GM19239 (cell line): ENCODE results near the gene TMBIM4.
"Not testable (repeated sequence)": the region's sequence is repeated elsewhere in the genome, so short reads cannot be mapped to it uniquely, and the experiment has no call there.

Experiments
- DNase-seq: peaks from one replicate; pipeline ENCODE4 v3.0.0; 2011; ENCODE audit warnings: low spot score; ENCODE audit not compliant: insufficient read length
- FAIRE-seq: peaks from 2 replicates; lab custom pipeline; 2011; peaks lifted over from hg19 to GRCh38; lab: Jason Lieb, UNC

The TMBIM4 gene, protein sequence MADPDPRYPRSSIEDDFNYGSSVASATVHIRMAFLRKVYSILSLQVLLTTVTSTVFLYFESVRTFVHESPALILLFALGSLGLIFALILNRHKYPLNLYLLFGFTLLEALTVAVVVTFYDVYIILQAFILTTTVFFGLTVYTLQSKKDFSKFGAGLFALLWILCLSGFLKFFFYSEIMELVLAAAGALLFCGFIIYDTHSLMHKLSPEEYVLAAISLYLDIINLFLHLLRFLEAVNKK

DNA sequence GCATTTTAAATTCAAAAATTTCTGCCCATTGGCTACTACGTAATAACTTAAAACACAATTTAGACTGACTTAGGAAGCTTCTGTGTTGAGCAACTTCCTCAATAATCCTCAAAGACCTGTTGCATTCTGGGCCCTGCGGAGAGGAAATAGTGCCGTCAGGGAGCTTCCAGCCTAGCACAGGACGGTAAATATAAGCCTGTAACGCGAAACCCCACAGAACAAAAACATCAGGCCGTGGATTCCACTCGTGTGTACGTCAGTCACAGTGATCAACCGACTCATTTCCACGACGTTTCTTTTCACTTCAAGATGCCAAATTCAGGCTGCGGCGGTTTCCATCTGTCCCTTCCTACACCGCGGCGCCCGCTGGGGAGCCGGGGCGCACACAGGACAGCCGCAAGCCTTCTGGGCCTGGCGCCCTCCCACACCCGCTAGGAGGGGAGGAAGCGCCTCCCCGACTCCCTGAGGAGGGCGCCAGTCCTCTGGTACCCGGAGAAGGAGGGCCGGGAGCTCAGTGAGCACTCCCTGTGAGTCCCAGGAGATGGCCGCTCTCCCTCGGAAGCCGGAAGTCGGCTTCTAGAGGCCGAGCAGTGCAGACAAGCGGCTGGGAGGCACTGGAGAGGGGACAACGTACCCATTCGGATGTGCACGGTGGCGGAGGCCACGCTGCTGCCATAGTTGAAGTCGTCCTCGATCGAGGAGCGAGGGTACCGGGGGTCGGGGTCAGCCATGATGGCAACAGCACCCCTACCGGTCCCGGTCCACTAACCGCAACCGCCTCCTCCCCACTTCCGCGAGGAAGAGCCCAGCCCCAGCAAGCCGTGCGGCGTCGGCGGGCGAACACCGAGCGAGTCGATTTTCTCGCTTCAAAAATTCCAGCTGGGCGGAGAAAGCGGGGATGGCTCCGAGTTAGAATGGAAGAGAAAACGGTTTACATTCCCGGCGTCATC lies at the start of gene TMBIM4:
TMBIM4 (minus strand) TSS at position 776 of the 950 bp plus-strand sequence; CDS start at position 731, 45 bp downstream.
- FAIRE-seq (peak; percentile 95), DNase-seq (peak; percentile 80)

DNA sequence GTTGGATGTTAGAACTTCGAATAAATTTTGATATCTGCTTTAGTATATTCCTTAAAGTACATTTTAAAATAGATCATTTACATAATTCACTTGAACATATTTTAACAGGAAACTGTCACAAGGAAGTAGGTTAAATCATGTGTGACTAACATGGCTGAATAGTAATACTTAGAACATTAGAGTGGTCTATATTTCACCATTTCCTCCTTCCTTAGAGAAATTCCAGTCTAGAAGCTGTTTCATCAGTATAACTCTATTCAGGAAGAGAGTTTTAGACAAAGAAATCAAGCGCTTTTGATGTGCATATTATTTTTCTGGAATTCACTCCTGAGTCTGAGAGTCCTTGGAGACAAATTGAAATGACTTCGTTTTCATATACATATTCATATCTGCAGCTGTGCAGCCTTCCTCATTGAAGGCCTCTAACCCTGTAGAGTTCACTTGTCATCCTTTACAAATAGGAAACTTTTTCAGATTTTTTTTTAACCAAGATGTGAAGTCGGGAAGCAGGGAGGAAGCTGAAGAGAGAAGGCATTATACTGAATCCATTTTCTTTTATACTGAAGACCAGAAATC lies 47.6 kb upstream of the TMBIM4 start:
- FAIRE-seq (no peak), DNase-seq (no peak)

DNA sequence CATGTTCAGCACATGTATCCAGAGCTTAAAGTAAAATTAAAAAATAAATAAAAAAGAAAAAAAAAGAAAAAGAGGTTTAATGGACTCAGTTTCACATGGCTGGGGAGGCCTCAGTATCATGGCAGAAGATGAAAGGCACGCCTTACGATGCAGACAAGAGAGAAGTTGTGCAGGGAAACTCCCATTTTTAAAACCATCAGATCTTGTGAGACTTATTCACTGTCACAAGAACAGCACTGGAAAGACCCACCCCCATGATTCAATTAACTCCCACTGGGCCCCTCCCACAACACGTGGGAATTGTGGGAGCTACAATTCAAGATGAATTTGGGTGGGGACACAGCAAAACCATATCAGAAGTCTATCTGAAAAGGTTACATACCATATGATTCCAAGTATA lies 43.2 kb upstream of the TMBIM4 start:
- not testable (repeated sequence) for DNase-seq, FAIRE-seq

DNA sequence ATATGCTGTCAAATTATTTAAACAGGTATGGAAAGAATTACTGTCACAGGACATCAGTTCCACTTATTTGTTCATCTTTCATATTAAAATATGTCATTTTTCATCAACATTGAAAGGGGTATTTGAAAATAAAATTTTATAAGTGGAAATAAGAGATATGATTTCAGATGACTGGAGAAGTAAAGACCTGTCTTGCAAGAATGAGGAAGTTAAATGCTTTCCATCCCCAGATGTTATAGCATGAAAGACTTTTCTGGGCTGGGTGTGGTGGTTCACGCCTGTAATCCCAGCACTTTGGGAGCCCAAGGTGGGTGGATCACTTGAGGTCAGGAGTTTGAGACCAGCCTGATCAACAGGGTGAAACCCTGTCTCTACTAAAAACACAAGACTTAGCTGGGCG lies 41.8 kb upstream of the TMBIM4 start:
- DNase-seq, FAIRE-seq: not testable (repeated sequence)

DNA sequence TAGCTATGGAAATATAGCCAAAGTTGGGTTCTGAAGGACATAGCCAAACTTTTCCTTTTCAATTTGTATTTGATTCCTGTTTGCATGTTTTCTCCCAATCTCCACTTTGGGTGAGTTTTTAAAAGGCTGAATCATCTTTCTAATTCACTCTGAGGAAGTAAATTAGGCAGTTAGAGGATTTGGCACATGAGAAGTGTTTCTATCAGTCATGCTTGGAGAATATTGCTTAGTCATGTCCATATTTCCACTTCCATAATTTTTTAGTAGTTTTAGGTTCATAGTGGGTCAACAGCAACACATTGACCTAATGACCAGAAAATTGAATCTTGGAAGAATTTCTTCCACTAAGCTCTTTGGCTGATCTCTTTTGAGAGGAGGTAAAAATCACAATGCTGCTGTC lies 41.0 kb upstream of the TMBIM4 start:
- DNase-seq: no peak
- FAIRE-seq: no peak

DNA sequence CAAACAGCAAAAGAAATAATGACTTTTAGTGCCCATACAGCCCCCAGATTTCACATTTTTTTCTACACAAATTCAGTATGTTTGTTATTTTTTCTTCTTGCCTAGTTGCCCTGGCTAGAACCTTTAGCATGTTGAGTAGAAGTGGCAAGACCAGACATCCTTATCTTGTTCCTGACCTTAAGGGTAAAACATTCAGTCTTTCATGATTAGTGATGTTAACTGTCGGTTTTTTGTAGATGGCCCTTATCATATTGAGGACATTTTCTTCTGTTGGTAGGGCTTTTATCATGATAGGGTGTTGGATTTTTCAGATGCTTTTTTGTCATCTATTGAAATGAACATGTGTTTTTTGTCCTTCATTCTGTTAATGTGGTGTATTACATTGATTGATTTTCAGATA lies 36.3 kb upstream of the TMBIM4 start:
- FAIRE-seq: no peak
- DNase-seq: no peak

DNA sequence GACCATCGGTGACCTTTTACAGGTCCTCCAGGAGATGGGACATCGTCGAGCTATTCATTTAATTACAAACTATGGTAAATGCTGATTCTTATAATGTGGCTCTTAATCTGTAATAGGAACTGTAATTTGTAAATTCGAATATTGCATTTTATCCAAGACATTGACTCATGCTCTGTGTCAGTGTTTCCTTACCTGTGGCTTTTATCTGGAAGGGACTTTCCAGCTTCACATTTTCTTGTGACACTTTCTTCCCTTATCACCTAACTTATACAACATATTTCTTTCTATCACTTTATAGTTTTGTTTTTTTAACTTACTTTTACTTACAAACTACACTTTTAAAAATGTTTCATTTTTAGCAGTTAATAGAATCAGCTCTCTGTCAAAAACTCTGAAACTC lies 34.0 kb upstream of the TMBIM4 start:
- DNase-seq: no peak
- FAIRE-seq: no peak

DNA sequence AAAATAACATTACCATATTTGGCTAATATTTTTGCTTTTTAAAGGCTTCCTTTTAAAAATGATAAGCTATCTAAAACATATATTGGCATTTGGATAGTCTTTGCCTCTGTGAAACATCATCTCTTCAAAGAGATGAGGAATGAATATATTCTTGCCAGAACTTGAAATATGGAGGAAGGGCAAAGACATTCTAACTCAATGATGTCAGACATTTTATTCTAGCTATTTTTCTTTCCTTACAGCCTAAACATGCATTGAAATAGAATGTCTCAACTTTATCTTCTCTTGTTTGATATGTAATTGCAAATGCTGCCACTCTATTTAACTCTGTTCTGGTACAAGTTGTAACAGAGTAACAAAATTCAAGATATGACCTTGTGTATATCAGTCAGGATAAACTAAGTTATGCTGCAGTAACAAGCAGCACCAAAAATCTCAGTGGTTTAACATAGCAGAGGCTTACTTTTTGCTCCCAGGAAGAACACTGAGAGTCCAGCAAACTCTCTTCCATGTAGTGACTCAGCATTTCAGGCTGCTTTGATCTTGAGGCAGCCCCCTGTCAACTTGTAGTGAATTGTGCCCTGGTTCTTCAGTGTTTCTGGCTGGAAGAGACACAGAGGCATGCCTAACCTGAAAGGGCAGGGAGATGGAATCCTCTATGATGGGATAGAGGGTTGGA lies 30.2 kb upstream of the TMBIM4 start:
- no peak for DNase-seq
- no peak for FAIRE-seq

DNA sequence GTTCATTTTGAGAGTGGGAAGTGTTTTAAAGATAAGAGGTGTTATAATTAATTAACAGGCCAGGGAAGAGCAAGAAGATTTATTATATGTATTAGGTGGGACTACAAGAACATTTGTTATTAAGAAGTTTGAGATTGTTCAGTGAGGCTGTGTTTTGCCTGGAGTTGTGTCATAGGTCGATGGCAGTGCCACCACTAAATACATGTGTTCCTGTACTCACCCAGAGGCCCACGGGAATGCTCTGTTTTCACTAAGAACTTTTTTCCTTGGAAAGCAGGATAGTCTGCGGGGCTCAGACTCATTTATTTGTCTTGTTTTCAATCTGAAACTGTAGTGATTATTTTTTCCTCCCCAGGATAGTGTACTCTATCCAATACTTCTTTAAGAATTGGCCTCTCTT lies 29.3 kb upstream of the TMBIM4 start:
- FAIRE-seq: no peak

DNA sequence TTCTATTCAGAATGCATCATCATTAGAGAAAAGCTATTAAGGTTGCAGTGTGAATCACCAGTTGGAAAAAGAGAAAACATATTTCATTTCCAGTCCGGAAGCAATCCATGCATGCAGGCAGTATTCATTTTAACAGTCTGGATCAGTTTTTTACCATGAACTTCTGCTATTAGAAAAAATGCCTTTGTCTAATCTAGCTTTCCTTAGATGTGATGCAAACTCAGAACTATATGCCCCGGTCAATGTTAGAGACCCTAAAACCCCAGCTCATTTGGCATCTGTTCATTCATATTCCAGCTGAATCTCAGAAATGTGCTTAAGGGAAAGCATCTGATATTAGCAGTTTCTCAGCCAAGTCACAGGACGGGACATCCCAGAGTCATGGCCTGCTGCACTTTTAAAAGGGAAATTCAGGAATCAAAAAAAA lies 27.7 kb upstream of the TMBIM4 start:
- DNase-seq (no peak), FAIRE-seq (peak; percentile 35)

More for the DNA sequence above, 29.3 kb upstream of the TMBIM4 start:
- DNase-seq: no peak

DNA sequence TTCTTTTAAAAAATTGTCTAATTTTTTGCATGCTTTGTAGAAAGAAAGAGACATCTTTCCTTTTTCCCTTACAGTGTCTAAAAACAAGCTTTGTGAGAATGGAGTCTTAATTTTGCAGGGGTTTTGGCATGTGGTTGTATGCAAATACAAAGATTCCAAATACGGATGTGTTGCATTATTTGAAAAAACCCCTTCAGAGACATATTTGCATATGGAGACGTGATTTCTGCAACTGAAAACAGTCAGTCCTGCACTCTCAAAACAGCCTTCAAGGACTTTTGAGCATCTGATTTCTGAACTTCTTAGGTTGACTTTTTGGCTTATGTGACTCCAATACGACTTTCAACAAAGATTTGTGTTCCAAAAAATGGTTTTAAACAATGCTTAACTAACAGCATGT lies 27.0 kb upstream of the TMBIM4 start:
- FAIRE-seq (peak; percentile 56), DNase-seq (peak; percentile 25)

DNA sequence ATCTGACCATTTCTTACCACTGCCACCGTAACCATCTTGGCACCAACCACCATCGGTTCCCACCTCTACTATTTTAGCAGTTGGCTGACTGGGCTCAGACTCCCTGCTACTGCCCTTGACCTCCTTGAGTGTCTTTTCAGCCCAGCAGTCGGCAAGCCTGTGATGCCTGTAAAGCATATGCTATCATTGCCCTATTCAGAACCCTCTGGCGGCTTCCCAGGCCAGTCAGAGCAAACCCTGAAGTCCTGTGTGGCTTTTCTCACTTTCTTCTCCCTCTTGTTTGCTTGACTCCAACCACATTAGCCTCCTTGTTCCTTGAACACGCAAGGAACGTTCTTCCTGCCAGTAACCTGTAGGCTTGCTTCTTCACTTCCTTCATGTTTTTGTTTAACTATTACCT lies 25.4 kb upstream of the TMBIM4 start:
- peak; percentile 52 for FAIRE-seq

DNA sequence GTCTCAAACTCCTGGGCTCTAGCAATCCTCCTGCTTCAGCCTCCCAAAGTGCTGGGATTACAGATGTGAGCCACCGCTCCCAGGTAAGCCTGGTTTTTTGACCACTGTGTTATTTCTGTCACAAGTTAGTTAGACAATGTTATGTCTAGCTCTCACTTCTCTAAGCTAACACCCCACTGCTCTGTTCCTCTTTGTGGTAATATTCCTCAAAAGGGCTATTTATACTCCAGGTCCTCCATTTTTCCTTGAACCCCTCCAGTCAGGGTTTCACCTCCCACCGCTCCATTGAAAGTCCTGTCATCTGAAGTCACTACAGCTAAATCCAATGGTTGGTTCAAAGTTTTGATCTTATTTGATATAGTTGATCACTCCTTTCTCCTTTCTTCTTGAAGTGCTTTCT lies 24.3 kb upstream of the TMBIM4 start:
- FAIRE-seq (no peak), DNase-seq (no peak)

More for the DNA sequence above, 25.4 kb upstream of the TMBIM4 start:
- DNase-seq: no peak

DNA sequence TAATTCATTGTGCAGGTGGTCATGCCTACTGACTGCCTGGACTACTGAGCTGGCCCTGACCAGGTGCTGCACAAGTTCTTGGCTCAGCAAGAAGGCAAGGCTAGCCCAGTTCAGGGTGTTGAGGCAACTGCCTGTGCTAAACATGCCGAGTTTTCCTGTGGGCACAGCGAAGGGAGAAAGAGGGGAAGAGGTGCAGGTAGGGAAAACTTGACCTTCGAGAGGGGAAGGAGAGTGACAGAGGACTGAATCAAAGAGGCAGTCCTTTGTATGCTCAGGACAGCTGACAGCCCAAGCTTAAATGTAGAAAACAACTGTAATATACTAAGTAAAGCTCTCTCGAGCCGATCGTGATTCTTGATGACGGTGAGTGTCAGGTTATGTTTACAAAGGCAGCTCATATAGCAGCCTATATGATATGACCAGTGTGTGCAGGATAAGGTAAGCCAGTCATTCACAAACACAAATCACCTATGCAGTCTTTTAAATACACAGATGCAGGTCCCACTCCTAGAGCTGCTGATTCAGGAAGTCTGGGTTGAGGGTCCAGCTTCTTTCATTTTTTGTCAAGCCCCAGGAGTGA lies 21.8 kb upstream of the TMBIM4 start:
- DNase-seq (no peak), FAIRE-seq (peak; percentile 11)

DNA sequence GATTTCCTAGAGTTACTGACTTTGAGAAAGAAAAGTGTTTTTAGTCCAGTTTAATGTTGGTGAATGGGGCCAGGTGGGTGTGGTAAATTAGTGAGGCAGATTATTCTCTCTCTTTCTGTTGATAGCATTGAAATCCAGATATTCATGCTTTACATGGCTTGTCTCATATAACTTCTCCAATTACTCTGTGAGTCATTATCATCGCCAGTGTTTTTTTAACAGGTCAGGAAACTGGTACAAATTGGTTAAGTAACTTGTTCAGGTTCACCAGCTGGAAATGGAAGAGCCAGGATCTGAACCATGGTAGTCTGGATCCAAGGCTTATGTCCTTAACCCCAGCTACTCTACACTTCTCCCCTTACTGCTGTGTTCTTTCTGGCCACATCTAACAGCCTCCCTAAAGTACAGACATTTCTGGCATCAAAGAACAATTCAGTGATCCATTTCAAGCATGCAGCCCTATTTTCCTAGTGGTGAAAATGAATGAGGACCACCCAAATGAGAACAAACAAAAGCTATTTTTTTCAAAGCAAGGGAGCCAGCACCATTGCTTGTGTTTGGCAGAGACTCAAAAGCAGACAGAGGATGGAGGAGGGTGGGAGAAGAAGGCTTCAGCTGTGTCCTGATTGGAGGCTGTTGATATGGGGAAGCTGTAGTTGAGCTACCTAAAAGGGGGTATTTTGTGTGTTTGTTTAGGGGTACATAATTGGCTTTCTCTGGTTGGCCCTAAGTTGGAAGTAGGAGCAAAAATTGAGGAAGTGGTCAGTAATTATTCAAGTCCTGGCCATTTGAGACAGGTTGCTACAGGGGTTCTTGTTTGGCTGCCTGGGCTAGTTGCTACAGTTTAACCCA lies 20.9 kb upstream of the TMBIM4 start:
- no peak for DNase-seq
- no peak for FAIRE-seq

DNA sequence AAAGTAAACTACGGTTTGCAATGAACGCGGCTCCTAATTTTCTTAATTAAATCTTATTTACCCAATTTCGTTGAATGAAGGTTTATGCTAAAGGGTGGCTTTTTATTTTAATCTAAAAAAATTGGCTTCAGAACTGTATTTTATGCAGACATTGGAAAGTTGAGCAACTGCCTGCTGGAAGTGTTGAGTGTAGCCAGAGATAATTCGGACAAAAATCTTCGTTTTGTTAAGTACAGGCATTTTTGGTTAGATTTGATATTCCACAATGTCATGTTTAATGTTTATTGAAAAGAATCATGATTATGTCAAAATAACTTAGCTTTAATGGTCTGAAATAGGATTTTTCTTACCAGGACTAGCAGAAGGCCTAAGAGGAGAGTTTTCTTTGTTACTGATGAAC lies 20.1 kb upstream of the TMBIM4 start:
- DNase-seq: no peak
- FAIRE-seq: no peak

DNA sequence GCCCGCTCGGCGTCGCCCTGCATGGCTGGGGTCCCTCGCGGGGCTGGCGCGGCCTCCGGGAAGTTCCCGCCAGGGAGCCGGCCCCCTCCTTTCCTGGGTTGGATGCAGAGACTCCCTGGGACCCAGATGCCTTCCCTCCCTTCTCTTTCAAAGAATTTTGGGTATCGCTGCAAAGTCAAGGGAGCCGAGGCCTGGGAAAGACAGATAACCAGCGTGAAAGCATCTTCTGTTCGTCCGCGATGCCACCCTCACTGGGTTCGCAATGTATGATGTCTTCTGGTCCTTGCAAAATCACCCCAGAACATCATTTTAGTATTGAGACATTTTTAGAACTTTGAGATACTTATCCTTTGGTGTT lies 19.7 kb upstream of the TMBIM4 start:
- no peak for DNase-seq
- FAIRE-seq: no peak

DNA sequence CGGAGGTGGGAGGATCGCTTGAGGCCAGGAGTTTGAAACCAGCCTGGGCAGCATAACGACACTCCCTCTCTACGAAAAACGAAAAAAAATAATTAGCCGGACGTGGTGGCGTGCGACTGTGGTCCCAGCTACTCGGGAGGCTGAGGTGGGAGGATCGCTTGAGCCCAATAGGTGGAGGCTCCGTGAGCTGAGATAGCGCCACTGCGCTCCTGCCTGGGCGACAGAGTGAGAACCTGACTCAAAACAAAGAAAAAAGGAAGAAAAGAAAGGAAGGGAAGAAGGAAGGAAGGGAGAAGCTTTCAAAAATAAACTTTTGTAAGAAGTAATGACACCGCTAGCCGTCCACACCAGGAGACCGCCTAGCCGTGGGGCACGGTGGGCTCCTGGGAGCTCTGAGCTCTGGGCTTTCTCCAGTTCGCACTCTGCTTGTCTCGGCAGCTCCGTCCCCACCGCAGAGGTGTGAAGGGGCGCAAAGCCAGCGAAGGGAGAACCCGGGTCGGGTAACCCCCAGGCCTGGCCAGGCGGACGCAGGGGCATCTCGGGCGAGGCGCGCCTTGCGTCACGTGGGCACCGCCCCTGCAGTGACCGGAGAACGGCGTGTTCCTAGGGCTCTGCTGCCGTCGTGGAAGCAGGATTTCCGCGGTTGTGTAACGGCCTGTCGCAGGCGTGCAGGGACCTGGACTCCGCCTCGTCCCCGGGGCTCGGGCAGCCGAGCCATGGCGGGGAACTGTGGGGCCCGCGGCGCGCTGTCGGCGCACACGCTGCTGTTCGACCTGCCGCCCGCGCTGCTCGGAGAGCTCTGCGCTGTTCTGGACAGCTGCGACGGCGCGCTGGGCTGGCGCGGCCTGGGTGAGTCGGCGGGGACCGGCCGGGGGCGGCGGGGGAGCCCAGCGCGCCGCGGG lies 19.0 kb upstream of the TMBIM4 start, which contains the start of gene IRAK3:
IRAK3 (plus strand) TSS at position 631 of the 902 bp plus-strand sequence; CDS start at position 717, 86 bp downstream.
- DNase-seq (peak; percentile 36), FAIRE-seq (no peak)
